ENCODE data around the gene RNF20. TPM values are rescaled to one million over a fixed set of nuclear protein-coding genes. Genes with fewer than 3 reads are reported as not detected.

The RNF20 gene
- total and polyA plus RNA-seq, 2 donors: 16.9 to 21.2 TPM

DNA sequence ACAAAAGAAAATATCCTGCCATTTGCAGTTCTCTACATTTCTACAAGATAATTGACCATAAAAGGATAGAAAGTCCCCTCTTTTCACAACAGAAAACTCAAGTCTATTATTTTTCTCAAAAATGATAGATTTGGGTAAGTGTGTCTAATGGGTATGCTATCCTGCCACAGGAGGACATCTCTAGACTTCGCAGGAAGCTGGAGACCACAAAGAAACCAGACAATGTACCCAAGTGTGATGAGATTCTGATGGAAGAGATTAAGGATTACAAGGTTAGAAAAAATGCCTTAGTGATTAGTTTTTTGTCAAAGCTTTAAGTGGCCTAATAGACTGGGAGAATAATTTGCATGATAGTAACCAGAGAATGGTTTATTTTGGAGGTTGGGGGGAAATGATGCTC lies 28.1 kb downstream of the RNF20 start:
- Histone ChIP-seq H3K9me3 (ENCODE audit: control insufficient read depth in 2 of 2, insufficient read depth in 1 of 2, low read length in 1 of 2) (no peaks in the 10 kb centered on the region), H3K4me3 (ENCODE audit: low read length in 2 of 2) (no peak overlapping the region), H3K27ac (ENCODE audit: low read depth in 1 of 2, low read length in 1 of 2) (no peak overlapping the region), H3K36me3 (ENCODE audit: control insufficient read depth in 2 of 2, insufficient read depth in 2 of 2, low read length in 1 of 2) (peaks cover 23 to 49% of the 10 kb centered on the region in 2 donors), H3K4me1 (ENCODE audit: control insufficient read depth in 2 of 2, insufficient read depth in 2 of 2, low read length in 2 of 2) (no peaks in the 10 kb centered on the region), H3K27me3 (ENCODE audit: control insufficient read depth in 2 of 2, insufficient read depth in 1 of 2, low read length in 1 of 2) (no peaks in the 10 kb centered on the region)
- DNase-seq (ENCODE audit: low read depth in 6 of 9, low spot score in 9 of 9): no peak
- WGBS: 92% methylated on average over 1 of the region's 1 CpG

DNA sequence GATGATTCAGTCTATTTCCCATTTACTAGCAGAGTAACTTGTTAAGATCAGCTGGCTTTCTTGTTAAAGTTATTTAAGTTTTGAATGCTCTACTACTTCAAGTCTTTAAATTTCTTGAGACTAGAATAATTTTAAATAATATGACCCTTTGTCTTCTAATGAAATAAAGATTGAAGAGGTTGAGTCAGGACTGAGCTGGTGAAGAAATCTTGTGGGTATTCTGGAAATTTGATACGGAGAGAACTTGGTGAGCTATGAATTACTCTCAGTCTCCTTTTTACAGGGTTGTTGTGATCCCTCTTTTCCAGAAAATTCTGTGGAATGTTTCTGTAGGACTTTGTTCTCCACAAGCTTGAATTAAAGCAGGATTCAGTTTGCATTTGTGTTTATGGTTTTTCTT lies 29.3 kb downstream of the RNF20 start:
- no peak for DNase-seq (ENCODE audit: low read depth in 6 of 9, low spot score in 9 of 9)
- Histone ChIP-seq H3K27ac (ENCODE audit: low read depth in 1 of 2, low read length in 1 of 2) (no peak overlapping the region), H3K4me3 (ENCODE audit: low read length in 2 of 2) (no peak overlapping the region), H3K9me3 (ENCODE audit: control insufficient read depth in 2 of 2, insufficient read depth in 1 of 2, low read length in 1 of 2) (no peaks in the 10 kb centered on the region), H3K36me3 (ENCODE audit: control insufficient read depth in 2 of 2, insufficient read depth in 2 of 2, low read length in 1 of 2) (peaks cover 19 to 47% of the 10 kb centered on the region in 2 donors), H3K4me1 (ENCODE audit: control insufficient read depth in 2 of 2, insufficient read depth in 2 of 2, low read length in 2 of 2) (no peaks in the 10 kb centered on the region), H3K27me3 (ENCODE audit: control insufficient read depth in 2 of 2, insufficient read depth in 1 of 2, low read length in 1 of 2) (no peaks in the 10 kb centered on the region)
- WGBS: 97% methylated on average over 1 of the region's 1 CpG

DNA sequence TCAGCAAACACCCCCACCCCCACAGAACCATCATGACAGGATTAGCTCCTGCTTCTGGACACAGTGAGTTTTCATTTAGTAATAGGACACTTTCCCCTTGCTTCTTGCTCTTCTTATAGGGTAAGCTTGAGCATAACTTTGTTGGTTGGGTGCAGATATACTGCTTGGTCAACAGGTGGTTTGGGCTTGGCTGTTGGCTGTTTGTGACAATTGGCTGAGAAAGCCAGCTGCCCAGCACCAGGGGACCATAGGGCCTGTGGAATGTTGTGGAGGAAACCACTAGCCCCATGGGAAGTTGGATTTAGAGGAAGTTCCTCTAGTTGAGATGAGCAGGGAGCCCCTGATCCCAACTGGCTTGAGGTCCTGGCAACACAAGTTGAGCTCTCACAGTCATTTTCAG lies 30.6 kb downstream of the RNF20 start:
- Histone ChIP-seq H3K4me1 (ENCODE audit: control insufficient read depth in 2 of 2, insufficient read depth in 2 of 2, low read length in 2 of 2) (peaks cover 0 to 1% of the 10 kb centered on the region in 2 donors), H3K27ac (ENCODE audit: low read depth in 1 of 2, low read length in 1 of 2) (no peak overlapping the region), H3K9me3 (ENCODE audit: control insufficient read depth in 2 of 2, insufficient read depth in 1 of 2, low read length in 1 of 2) (no peaks in the 10 kb centered on the region), H3K27me3 (ENCODE audit: control insufficient read depth in 2 of 2, insufficient read depth in 1 of 2, low read length in 1 of 2) (no peaks in the 10 kb centered on the region), H3K4me3 (ENCODE audit: low read length in 2 of 2) (no peak overlapping the region), H3K36me3 (ENCODE audit: control insufficient read depth in 2 of 2, insufficient read depth in 2 of 2, low read length in 1 of 2) (peaks cover 19 to 44% of the 10 kb centered on the region in 2 donors)
- no peak for DNase-seq (ENCODE audit: low read depth in 6 of 9, low spot score in 9 of 9)

GRCh38 chr9:101566904-101567724 lies 33.5 kb downstream of the RNF20 start:
- peaks cover 15% of the 10 kb centered on the region in 2 donors for H3K4me1 ChIP-seq (ENCODE audit: control insufficient read depth in 2 of 2, insufficient read depth in 2 of 2, low read length in 2 of 2)
- H3K4me3 ChIP-seq (ENCODE audit: low read length in 2 of 2): no peak overlapping the region
- 95% methylated on average over 5 of the region's 5 CpGs for WGBS
- DNase-seq (ENCODE audit: low read depth in 6 of 9, low spot score in 9 of 9): peak in 6 of 9 donors; percentile 11 to 53 (median 17)
- no peaks in the 10 kb centered on the region for H3K9me3 ChIP-seq (ENCODE audit: control insufficient read depth in 2 of 2, insufficient read depth in 1 of 2, low read length in 1 of 2)
- no peak overlapping the region for H3K27ac ChIP-seq (ENCODE audit: low read depth in 1 of 2, low read length in 1 of 2)
- H3K27me3 ChIP-seq (ENCODE audit: control insufficient read depth in 2 of 2, insufficient read depth in 1 of 2, low read length in 1 of 2): no peaks in the 10 kb centered on the region
- H3K36me3 ChIP-seq (ENCODE audit: control insufficient read depth in 2 of 2, insufficient read depth in 2 of 2, low read length in 1 of 2): peaks cover 13 to 29% of the 10 kb centered on the region in 2 donors

GRCh38 chr9:101567725-101568350 lies 34.2 kb downstream of the RNF20 start:
- Histone ChIP-seq H3K36me3 (ENCODE audit: control insufficient read depth in 2 of 2, insufficient read depth in 2 of 2, low read length in 1 of 2) (peaks cover 9 to 22% of the 10 kb centered on the region in 2 donors), H3K4me1 (ENCODE audit: control insufficient read depth in 2 of 2, insufficient read depth in 2 of 2, low read length in 2 of 2) (peaks cover 15% of the 10 kb centered on the region in 2 donors), H3K4me3 (ENCODE audit: low read length in 2 of 2) (no peak overlapping the region), H3K27ac (ENCODE audit: low read depth in 1 of 2, low read length in 1 of 2) (no peak overlapping the region), H3K27me3 (ENCODE audit: control insufficient read depth in 2 of 2, insufficient read depth in 1 of 2, low read length in 1 of 2) (no peaks in the 10 kb centered on the region), H3K9me3 (ENCODE audit: control insufficient read depth in 2 of 2, insufficient read depth in 1 of 2, low read length in 1 of 2) (no peaks in the 10 kb centered on the region)
- no peak for DNase-seq (ENCODE audit: low read depth in 6 of 9, low spot score in 9 of 9)
- 97% methylated on average over 3 of the region's 3 CpGs for WGBS

GRCh38 chr9:101569741-101570501 lies 36.3 kb downstream of the RNF20 start:
- Histone ChIP-seq H3K27me3 (ENCODE audit: control insufficient read depth in 2 of 2, insufficient read depth in 1 of 2, low read length in 1 of 2) (no peaks in the 10 kb centered on the region), H3K4me1 (ENCODE audit: control insufficient read depth in 2 of 2, insufficient read depth in 2 of 2, low read length in 2 of 2) (peaks cover 15% of the 10 kb centered on the region in 2 donors), H3K27ac (ENCODE audit: low read depth in 1 of 2, low read length in 1 of 2) (peak overlapping the region; percentile 49 to 88), H3K36me3 (ENCODE audit: control insufficient read depth in 2 of 2, insufficient read depth in 2 of 2, low read length in 1 of 2) (peaks cover 3 to 10% of the 10 kb centered on the region in 2 donors), H3K9me3 (ENCODE audit: control insufficient read depth in 2 of 2, insufficient read depth in 1 of 2, low read length in 1 of 2) (no peaks in the 10 kb centered on the region), H3K4me3 (ENCODE audit: low read length in 2 of 2) (no peak overlapping the region)
- WGBS: 42% methylated on average over 5 of the region's 5 CpGs
- peak in 8 of 9 donors; percentile 29 to 89 (median 66) for DNase-seq (ENCODE audit: low read depth in 6 of 9, low spot score in 9 of 9)

GRCh38 chr9:101571114-101571513 lies 37.5 kb downstream of the RNF20 start:
- Histone ChIP-seq H3K9me3 (ENCODE audit: control insufficient read depth in 2 of 2, insufficient read depth in 1 of 2, low read length in 1 of 2) (no peaks in the 10 kb centered on the region), H3K4me3 (ENCODE audit: low read length in 2 of 2) (no peak overlapping the region), H3K27me3 (ENCODE audit: control insufficient read depth in 2 of 2, insufficient read depth in 1 of 2, low read length in 1 of 2) (no peaks in the 10 kb centered on the region), H3K36me3 (ENCODE audit: control insufficient read depth in 2 of 2, insufficient read depth in 2 of 2, low read length in 1 of 2) (peaks cover 0 to 6% of the 10 kb centered on the region in 2 donors), H3K4me1 (ENCODE audit: control insufficient read depth in 2 of 2, insufficient read depth in 2 of 2, low read length in 2 of 2) (peaks cover 15% of the 10 kb centered on the region in 2 donors), H3K27ac (ENCODE audit: low read depth in 1 of 2, low read length in 1 of 2) (no peak overlapping the region)
- DNase-seq (ENCODE audit: low read depth in 6 of 9, low spot score in 9 of 9): no peak
- WGBS: 93% methylated on average over 1 of the region's 1 CpG

DNA sequence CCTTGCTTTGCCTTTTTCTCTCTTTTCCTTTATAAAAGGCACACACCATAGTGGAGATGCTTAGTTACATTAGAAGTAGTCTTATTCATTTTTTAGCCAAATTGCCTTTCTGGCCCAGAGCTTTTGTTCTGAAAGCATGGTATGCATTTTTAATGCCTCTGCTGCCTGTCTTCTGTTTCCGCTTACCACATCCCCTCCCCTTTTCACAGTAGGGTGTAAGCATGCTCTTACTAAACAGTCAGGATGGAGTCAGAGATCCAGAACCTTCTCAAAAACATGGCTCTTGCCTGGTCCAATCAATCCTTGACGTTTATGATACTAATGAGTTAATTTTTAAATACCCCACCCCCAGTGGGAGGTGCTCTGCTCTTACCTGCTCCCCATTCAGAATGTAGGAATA lies 38.7 kb downstream of the RNF20 start:
- no peak overlapping the region for H3K27ac ChIP-seq (ENCODE audit: low read depth in 1 of 2, low read length in 1 of 2)
- no peaks in the 10 kb centered on the region for H3K27me3 ChIP-seq (ENCODE audit: control insufficient read depth in 2 of 2, insufficient read depth in 1 of 2, low read length in 1 of 2)
- DNase-seq (ENCODE audit: low read depth in 6 of 9, low spot score in 9 of 9): peak in 1 of 9 donors; percentile 20
- 67% methylated on average over 2 of the region's 2 CpGs for WGBS
- H3K4me3 ChIP-seq (ENCODE audit: low read length in 2 of 2): no peak overlapping the region
- no peaks in the 10 kb centered on the region for H3K9me3 ChIP-seq (ENCODE audit: control insufficient read depth in 2 of 2, insufficient read depth in 1 of 2, low read length in 1 of 2)
- H3K4me1 ChIP-seq (ENCODE audit: control insufficient read depth in 2 of 2, insufficient read depth in 2 of 2, low read length in 2 of 2): peaks cover 15% of the 10 kb centered on the region in 2 donors
- no peaks in the 10 kb centered on the region for H3K36me3 ChIP-seq (ENCODE audit: control insufficient read depth in 2 of 2, insufficient read depth in 2 of 2, low read length in 1 of 2)

Data from thymus (tissue), 11 donors.